OCI-LY7 (cell line): ENCODE results near the gene OPCML. TPM values are rescaled to one million over a fixed set of nuclear protein-coding genes. Genes with fewer than 3 reads are reported as not detected.

Source experiments
- BruUV-seq: library from RNA; stranded (reverse); fragments of 400-500 nt; replicated peaks from 2 replicates; lab custom pipeline; 2021; lab: Mats Ljungman, UMichigan
- CTCF ChIA-PET: fragments of 300-600 bp; sonication (Branson Sonifier 250); formaldehyde crosslinking; loops from one replicate; lab custom pipeline; 2022; ENCODE audit warnings: antibody characterized with exemption; ENCODE audit not compliant: unreplicated experiment; lab: Charles Lee
- POLR2A ChIA-PET: fragments of 300-600 bp; sonication (Branson Sonifier 250); formaldehyde crosslinking; loops from one replicate; lab custom pipeline; 2022; ENCODE audit warnings: antibody characterized with exemption; lab: Charles Lee
- DNase-seq: peaks from one replicate; pipeline ENCODE4 v3.0.0-alpha.2; 2015; ENCODE audit warnings: low spot score
- H2AFZ ChIP-seq: fragments of 200-600 bp; sonication (generic), shearing (Covaris generic); 2 replicates; pipeline ENCODE4 v1.6.1; 2014; ENCODE audit warnings: mild to moderate bottlenecking, antibody characterized with exemption, low read length, moderate library complexity
- H3K27ac ChIP-seq: fragments of 200-600 bp; sonication (generic); 2 replicates; pipeline ENCODE4 v1.5.1; 2014; ENCODE audit warnings: mixed run types, low read depth, mild to moderate bottlenecking, moderate library complexity, low read length, inconsistent platforms; ENCODE audit not compliant: poor library complexity, severe bottlenecking
- H3K36me3 ChIP-seq: fragments of 200-600 bp; sonication (generic); 2 replicates; pipeline ENCODE4 v1.6.1; 2014; ENCODE audit warnings: mild to moderate bottlenecking, antibody characterized with exemption, low read length, moderate library complexity, mixed read lengths; ENCODE audit not compliant: insufficient read depth
- H3K4me1 ChIP-seq: fragments of 200-600 bp; sonication (generic); 2 replicates; pipeline ENCODE4 v1.5.1; 2014; ENCODE audit warnings: mild to moderate bottlenecking, low read length; ENCODE audit not compliant: insufficient read depth, poor library complexity, severe bottlenecking
- H3K4me2 ChIP-seq: fragments of 200-600 bp; sonication (generic); 2 replicates; pipeline ENCODE4 v1.6.1; 2014; ENCODE audit warnings: mild to moderate bottlenecking, low read length
- H3K4me3 ChIP-seq: fragments of 200-600 bp; sonication (generic); 2 replicates; pipeline ENCODE4 v1.5.1; 2014; ENCODE audit warnings: mild to moderate bottlenecking, low read depth, low read length; ENCODE audit not compliant: poor library complexity, severe bottlenecking
- H3K79me2 ChIP-seq: fragments of 200-600 bp; sonication (generic); 2 replicates; pipeline ENCODE4 v1.6.1; 2016; ENCODE audit warnings: low read depth, mild to moderate bottlenecking, low read length, moderate library complexity, mixed read lengths; ENCODE audit not compliant: insufficient read depth
- H3K9me2 ChIP-seq: fragments of 200-600 bp; sonication (generic); 2 replicates; pipeline ENCODE4 v1.6.1; 2016; ENCODE audit warnings: mild to moderate bottlenecking, low read length, mixed read lengths; ENCODE audit not compliant: insufficient read depth
- H3K9me3 ChIP-seq: fragments of 200-600 bp; sonication (generic); 2 replicates; pipeline ENCODE4 v1.6.1; 2014; ENCODE audit warnings: mild to moderate bottlenecking, mixed run types, low read length, mixed read lengths
- H4K20me1 ChIP-seq: fragments of 200-600 bp; sonication (generic); 2 replicates; pipeline ENCODE4 v1.6.1; 2014; ENCODE audit warnings: mild to moderate bottlenecking, antibody characterized with exemption, low read length, moderate library complexity, mixed read lengths; ENCODE audit not compliant: insufficient read depth
- CTCF ChIP-seq: fragments of 200-600 bp; sonication (generic); conservative IDR thresholded peaks from 2 replicates; pipeline ENCODE4 v1.5.1; 2014; ENCODE audit warnings: mild to moderate bottlenecking, antibody characterized with exemption, low read length, moderate library complexity, mixed read lengths
- EZH2phosphoT487 ChIP-seq: fragments of 200-600 bp; sonication (generic); IDR thresholded peaks from 2 replicates; pipeline ENCODE4 v1.6.1; 2018; ENCODE audit warnings: low read depth, borderline replicate concordance, mild to moderate bottlenecking, mixed run types, antibody characterized with exemption, low read length, moderate library complexity, mixed read lengths
- intact Hi-C: fragments of 100-400 bp; cut with micrococcal nuclease; formaldehyde crosslinking; loops from one replicate; pipeline ENCODE4 v1.10.0; 2022; ENCODE audit not compliant: unreplicated experiment
- total RNA-seq, 2 experiments: library from RNA; depleted of rRNA in 1 of 2; stranded (reverse); fragments of >200 nt in 1 of 2; shearing (Covaris generic) in 1 of 2; gene quantifications; 2 replicates each; pipeline ENCODE4 v1.2.3, GENCODE V29; 2014 to 2022

Gene OPCML
- total RNA-seq, 2 experiments from 2014 or later = not detected

DNA sequence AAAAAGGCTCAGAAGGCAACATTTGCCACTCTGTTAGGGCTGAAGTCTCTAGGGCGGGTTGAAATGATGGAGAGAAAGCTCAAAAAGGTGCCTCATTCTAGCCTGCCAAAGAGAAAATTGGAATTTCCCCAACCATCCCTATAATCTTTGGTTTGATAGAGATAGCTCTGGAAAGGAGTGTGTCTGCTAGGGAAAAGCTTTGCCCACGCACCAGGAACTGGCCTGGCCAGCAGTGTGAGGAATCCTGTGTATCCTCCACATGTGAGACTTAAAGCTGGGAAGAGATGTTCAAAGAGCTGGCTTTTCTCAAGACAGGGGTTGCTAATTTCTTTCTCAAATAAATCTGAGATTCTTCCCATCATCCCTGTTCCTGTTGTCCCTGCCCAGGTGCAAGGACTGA, 193.7 kb downstream of the OPCML start:
- DNase-seq = no peak
- Histone ChIP-seq H3K79me2 (no peaks in the 10 kb centered on the region), H3K36me3 (no peaks in the 10 kb centered on the region), H3K4me3 (no peak overlapping the region), H2AFZ (no peak overlapping the region), H4K20me1 (no peaks in the 10 kb centered on the region), H3K9me2 (no peaks in the 10 kb centered on the region), H3K27ac (no peak overlapping the region), H3K9me3 (no peaks in the 10 kb centered on the region), H3K4me2 (no peak overlapping the region), H3K4me1 (no peaks in the 10 kb centered on the region)
- POLR2A ChIA-PET = no interaction called here
- no peak for TF ChIP-seq EZH2phosphoT487
- TF ChIP-seq CTCF = no peak
- intact Hi-C loops = no loop called here
- CTCF ChIA-PET = no interaction called here
- no TSS peak for BruUV-seq

GRCh38 chr11:133337951-133338418, 194.3 kb downstream of the OPCML start:
- Histone ChIP-seq H2AFZ (no peak overlapping the region), H3K79me2 (no peaks in the 10 kb centered on the region), H4K20me1 (no peaks in the 10 kb centered on the region), H3K4me1 (no peaks in the 10 kb centered on the region), H3K27ac (no peak overlapping the region), H3K36me3 (no peaks in the 10 kb centered on the region), H3K4me2 (no peak overlapping the region), H3K9me3 (no peaks in the 10 kb centered on the region), H3K4me3 (no peak overlapping the region), H3K9me2 (no peaks in the 10 kb centered on the region)
- CTCF ChIA-PET = no interaction called here
- intact Hi-C loops = no loop called here
- no peak for DNase-seq
- TF ChIP-seq CTCF (no peak), EZH2phosphoT487 (no peak)
- POLR2A ChIA-PET = no interaction called here
- no TSS peak for BruUV-seq

DNA sequence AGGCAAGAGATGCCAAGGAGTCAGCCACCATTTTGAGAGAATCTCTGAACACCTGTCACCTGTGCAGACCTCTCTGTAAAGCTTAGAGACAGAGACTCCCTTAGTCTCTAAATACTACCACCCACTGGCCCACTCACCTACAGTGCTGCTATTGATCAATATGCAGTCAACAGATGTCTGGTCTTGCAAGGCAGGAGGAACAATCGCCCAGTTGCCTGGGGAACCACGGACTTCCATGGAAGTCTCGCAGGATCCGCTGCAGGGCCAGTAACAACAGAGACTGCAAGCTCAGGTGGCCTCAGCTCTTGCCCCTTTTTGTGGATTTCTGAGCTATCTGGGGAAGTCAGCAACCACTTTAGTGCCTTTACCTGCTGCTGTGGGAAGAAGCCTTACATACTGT, 195.1 kb downstream of the OPCML start:
- no peaks in the 10 kb centered on the region for H3K9me2 ChIP-seq
- TF ChIP-seq EZH2phosphoT487 = no peak
- no peak for TF ChIP-seq CTCF
- H2AFZ ChIP-seq = no peak overlapping the region
- POLR2A ChIA-PET = no interaction called here
- no peaks in the 10 kb centered on the region for H4K20me1 ChIP-seq
- H3K9me3 ChIP-seq = no peaks in the 10 kb centered on the region
- BruUV-seq = no TSS peak
- CTCF ChIA-PET = no interaction called here
- H3K4me3 ChIP-seq = no peak overlapping the region
- H3K4me2 ChIP-seq = no peak overlapping the region
- no peaks in the 10 kb centered on the region for H3K36me3 ChIP-seq
- H3K79me2 ChIP-seq = no peaks in the 10 kb centered on the region
- H3K4me1 ChIP-seq = no peaks in the 10 kb centered on the region
- no peak for DNase-seq
- H3K27ac ChIP-seq = no peak overlapping the region
- intact Hi-C loops = no loop called here
